ENCODE data around the gene ATP6V1E1. TPM values are rescaled to one million over a fixed set of nuclear protein-coding genes. Genes with fewer than 3 reads are reported as not detected.

ATP6V1E1 gene
- total RNA-seq, 4 donors from 2014 or later = 88.6 to 132 (median 119) TPM

DNA sequence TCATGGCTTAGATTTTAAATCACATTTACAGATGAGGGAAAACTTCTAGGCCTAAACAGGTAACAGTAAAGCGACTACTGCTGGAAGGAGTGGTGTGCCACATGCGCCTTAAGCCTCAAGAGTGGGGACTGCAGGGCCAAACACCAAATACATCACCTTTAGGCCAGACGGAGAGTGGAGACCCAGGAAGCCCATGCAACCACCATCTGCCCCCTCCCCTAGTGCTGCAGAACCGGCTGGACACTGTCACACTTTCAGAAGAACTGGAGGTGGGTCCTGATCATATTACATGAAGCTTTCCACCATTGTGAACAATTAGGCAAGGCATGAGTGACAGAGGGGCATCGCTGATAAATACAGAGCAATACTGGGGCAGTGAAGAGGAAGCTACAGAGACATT, 36.3 kb downstream of the ATP6V1E1 start:
- Histone ChIP-seq H3K9me3 (no peaks in the 10 kb centered on the region), H3K4me3 (replicated peaks in 1 of 3) (no peak overlapping the region), H3K36me3 (peaks cover 58 to 68% of the 10 kb centered on the region in 2 donors), H3K27ac (no peak overlapping the region), H3K4me1 (no peaks in the 10 kb centered on the region), H3K27me3 (no peaks in the 10 kb centered on the region)
- intact Hi-C loops (cut with DNase I) = no loop called here
- TF ChIP-seq, protein P1, sequence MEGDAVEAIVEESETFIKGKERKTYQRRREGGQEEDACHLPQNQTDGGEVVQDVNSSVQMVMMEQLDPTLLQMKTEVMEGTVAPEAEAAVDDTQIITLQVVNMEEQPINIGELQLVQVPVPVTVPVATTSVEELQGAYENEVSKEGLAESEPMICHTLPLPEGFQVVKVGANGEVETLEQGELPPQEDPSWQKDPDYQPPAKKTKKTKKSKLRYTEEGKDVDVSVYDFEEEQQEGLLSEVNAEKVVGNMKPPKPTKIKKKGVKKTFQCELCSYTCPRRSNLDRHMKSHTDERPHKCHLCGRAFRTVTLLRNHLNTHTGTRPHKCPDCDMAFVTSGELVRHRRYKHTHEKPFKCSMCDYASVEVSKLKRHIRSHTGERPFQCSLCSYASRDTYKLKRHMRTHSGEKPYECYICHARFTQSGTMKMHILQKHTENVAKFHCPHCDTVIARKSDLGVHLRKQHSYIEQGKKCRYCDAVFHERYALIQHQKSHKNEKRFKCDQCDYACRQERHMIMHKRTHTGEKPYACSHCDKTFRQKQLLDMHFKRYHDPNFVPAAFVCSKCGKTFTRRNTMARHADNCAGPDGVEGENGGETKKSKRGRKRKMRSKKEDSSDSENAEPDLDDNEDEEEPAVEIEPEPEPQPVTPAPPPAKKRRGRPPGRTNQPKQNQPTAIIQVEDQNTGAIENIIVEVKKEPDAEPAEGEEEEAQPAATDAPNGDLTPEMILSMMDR (IDR thresholded peaks at IDR 0.05) = no peak
- whole genome bisulfite sequencing, 2 donors = 84 to 89% methylated on average over 5 of the region's 5 CpGs
- no peak for DNase-seq

DNA sequence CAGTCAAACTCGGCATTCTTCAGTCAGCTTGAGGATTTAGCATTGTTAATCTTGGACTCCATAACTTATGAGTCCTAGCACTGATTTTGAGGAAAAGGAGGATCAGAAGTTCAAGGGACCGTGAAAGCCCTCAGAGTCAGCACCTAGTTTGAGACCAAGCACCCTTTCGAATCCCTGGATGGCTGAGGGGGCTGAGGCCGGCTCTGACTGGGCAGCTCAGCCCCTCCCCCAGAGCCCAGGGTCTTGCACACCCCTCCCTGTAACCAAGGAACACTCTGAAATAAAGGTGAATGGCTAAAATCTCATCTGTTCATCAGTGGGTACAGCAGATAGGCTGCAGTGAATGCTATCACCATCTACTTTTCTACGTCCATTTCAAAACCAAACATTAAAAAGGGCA, 38.0 kb downstream of the ATP6V1E1 start:
- TF ChIP-seq, protein P1 (IDR thresholded peaks at IDR 0.05) = no peak
- no peak for TF ChIP-seq POLR2A (IDR thresholded peaks at IDR 0.05)
- H3K27me3 ChIP-seq = no peaks in the 10 kb centered on the region
- H3K4me3 ChIP-seq (replicated peaks in 1 of 3) = no peak overlapping the region
- no peaks in the 10 kb centered on the region for H3K9me3 ChIP-seq
- intact Hi-C loops (cut with DNase I) = no loop called here
- H3K36me3 ChIP-seq = peaks cover 45 to 54% of the 10 kb centered on the region in 2 donors
- no peak overlapping the region for H3K27ac ChIP-seq
- H3K4me1 ChIP-seq = no peaks in the 10 kb centered on the region
- no peak for DNase-seq
- 88 to 95% methylated on average over 5 of the region's 5 CpGs for WGBS, 2 donors

DNA sequence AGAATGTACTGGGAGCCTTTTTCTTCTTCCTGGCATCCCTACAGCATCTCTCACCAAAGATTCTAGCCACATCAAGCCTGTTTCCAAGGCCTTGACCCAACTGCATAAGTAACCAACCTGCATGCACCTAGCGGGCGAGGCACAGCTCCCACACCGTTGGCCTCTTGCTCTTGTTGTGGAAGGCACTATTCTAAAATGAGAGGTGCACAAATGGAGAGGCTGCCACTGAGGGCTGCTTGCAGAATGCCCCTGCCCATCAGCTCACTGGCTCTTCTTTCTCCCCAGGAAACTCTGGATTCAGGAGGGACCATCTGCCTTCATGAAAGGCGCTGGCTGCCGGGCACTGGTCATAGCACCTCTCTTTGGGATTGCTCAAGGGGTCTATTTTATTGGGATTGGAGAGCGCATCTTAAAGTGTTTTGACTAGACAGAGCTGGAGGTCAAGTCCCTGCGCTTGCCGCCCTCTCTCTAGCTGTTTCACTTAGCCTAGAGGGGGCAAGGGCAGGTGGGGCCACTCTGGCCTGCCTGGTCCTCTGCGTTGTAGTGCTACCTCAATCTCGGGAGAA, 38.7 kb downstream of the ATP6V1E1 start:
- peaks cover 38 to 47% of the 10 kb centered on the region in 2 donors for H3K36me3 ChIP-seq
- WGBS, 2 donors = 89 to 92% methylated on average over 7 to 10 of the region's 10 CpGs
- H3K9me3 ChIP-seq = no peaks in the 10 kb centered on the region
- H3K27ac ChIP-seq = no peak overlapping the region
- TF ChIP-seq, protein P1 (IDR thresholded peaks at IDR 0.05) = no peak
- TF ChIP-seq POLR2A (IDR thresholded peaks at IDR 0.05) = no peak
- no peaks in the 10 kb centered on the region for H3K27me3 ChIP-seq
- H3K4me1 ChIP-seq = no peaks in the 10 kb centered on the region
- DNase-seq = no peak
- H3K4me3 ChIP-seq (replicated peaks in 1 of 3) = no peak overlapping the region
- intact Hi-C loops (cut with DNase I) = no loop called here

DNA sequence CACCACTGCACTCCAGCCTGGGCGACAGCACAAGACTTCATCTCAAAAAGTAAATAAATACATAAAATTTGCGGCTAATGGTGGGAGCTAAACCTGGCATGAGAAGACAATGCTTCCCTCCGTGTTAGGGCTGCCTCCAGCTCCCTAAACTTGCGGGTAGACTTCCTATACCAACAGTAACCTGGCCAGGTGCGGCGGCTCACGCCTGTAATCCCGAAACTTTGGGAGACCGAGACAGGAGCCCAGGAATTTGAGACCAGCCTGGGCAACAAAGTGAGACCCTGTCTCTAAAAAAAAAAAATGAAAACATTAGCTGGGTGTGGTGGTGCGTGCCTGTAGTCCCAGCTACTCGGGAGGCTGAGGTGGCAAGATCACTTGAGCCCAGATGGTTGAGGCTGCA, 39.9 kb downstream of the ATP6V1E1 start:
- Histone ChIP-seq H3K4me1 (no peaks in the 10 kb centered on the region), H3K27ac (no peak overlapping the region), H3K9me3 (no peaks in the 10 kb centered on the region), H3K27me3 (no peaks in the 10 kb centered on the region), H3K36me3 (peaks cover 26 to 34% of the 10 kb centered on the region in 2 donors), H3K4me3 (replicated peaks in 1 of 3) (no peak overlapping the region)
- intact Hi-C loops (cut with DNase I) = no loop called here
- TF ChIP-seq, protein P1 (IDR thresholded peaks at IDR 0.05) = no peak
- no peak for TF ChIP-seq POLR2A (IDR thresholded peaks at IDR 0.05)
- 93 to 96% methylated on average over 11 of the region's 11 CpGs for WGBS, 2 donors
- no peak for DNase-seq

DNA sequence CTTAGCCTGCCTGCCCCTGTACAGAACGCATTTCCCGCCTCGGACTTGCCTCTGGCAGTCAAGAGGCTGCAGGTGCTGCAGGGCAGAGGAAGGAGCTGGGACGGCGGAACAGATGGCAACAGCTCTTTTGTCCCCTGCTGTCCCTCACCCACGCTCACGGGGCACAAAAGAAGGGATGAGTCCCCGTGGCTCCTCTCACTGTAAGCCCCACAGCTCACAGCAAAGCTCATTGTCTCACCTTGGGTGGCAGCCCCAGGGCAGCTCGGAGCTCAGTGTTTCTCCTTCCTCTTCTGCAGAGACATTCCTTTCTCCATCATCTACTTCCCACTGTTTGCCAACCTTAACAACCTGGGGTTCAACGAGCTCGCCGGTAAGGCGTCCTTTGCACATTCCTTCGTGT, 40.9 kb downstream of the ATP6V1E1 start:
- WGBS, 2 donors = 69 to 78% methylated on average over 9 to 14 of the region's 14 CpGs
- H3K27me3 ChIP-seq = no peaks in the 10 kb centered on the region
- intact Hi-C loops (cut with DNase I) = no loop called here
- no peak overlapping the region for H3K4me3 ChIP-seq (replicated peaks in 1 of 3)
- TF ChIP-seq POLR2A (IDR thresholded peaks at IDR 0.05) = no peak
- TF ChIP-seq, protein P1 (IDR thresholded peaks at IDR 0.05) = no peak
- peaks cover 16 to 25% of the 10 kb centered on the region in 2 donors for H3K36me3 ChIP-seq
- H3K9me3 ChIP-seq = no peaks in the 10 kb centered on the region
- H3K27ac ChIP-seq = no peak overlapping the region
- DNase-seq = no peak
- no peaks in the 10 kb centered on the region for H3K4me1 ChIP-seq

All from thyroid gland (tissue), 4 donors.